Measurements from ENCODE around the gene FAM184A.

DNA sequence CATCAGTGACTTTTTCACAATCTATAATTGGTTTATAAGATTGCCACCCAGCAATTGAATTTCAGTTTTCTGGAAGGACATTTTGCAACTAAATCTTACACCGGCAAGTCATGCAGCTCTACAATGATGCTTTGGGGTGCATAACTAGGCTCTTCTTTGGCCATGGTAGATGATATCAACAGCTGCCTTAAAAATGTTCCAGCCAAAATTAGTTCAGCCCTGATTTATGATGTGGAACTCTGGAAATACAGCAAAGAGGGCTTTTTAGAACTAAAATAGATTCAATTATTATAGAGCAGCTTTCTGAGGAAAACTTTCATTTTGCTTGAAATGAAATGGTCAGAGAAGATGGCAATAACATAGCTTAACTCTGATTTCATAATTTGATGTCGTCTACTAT, 125.1 kb downstream of the FAM184A start:
- TF ChIP-seq, protein P1, sequence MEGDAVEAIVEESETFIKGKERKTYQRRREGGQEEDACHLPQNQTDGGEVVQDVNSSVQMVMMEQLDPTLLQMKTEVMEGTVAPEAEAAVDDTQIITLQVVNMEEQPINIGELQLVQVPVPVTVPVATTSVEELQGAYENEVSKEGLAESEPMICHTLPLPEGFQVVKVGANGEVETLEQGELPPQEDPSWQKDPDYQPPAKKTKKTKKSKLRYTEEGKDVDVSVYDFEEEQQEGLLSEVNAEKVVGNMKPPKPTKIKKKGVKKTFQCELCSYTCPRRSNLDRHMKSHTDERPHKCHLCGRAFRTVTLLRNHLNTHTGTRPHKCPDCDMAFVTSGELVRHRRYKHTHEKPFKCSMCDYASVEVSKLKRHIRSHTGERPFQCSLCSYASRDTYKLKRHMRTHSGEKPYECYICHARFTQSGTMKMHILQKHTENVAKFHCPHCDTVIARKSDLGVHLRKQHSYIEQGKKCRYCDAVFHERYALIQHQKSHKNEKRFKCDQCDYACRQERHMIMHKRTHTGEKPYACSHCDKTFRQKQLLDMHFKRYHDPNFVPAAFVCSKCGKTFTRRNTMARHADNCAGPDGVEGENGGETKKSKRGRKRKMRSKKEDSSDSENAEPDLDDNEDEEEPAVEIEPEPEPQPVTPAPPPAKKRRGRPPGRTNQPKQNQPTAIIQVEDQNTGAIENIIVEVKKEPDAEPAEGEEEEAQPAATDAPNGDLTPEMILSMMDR (IDR thresholded peaks at IDR 0.05) = no peak
- TF ChIP-seq POLR2A (IDR thresholded peaks at IDR 0.05) = no peak
